Muscle layer of duodenum (tissue), 2 donors: ENCODE data around the gene DNAAF5.

Experiments used
- H3K27ac ChIP-seq: one replicate; pipeline ENCODE4 v1.7.0; 2013; ENCODE audit warnings: mild to moderate bottlenecking, low read length
- H3K27me3 ChIP-seq: one replicate; pipeline ENCODE4 v1.7.0; 2013; ENCODE audit warnings: low read depth, mild to moderate bottlenecking, control low read depth, low read length
- H3K36me3 ChIP-seq, 2 donors: one replicate each; pipeline ENCODE4 v1.7.0; 2013; ENCODE audit warnings: low read length in 2 of 2, control low read depth in 1 of 2, mild to moderate bottlenecking in 1 of 2; ENCODE audit not compliant: insufficient read depth in 2 of 2, control insufficient read depth in 1 of 2
- H3K4me1 ChIP-seq, 2 donors: one replicate each; pipeline ENCODE4 v1.7.0; 2013; ENCODE audit warnings: low read length in 2 of 2, mild to moderate bottlenecking in 2 of 2, control low read depth in 1 of 2, moderate library complexity in 1 of 2; ENCODE audit not compliant: insufficient read depth in 2 of 2, control insufficient read depth in 1 of 2
- H3K4me3 ChIP-seq, 2 donors: one replicate each; pipeline ENCODE4 v1.7.0; 2013; ENCODE audit warnings: low read length in 2 of 2, low read depth in 1 of 2, mild to moderate bottlenecking in 1 of 2
- H3K9me3 ChIP-seq, 2 donors: one replicate each; pipeline ENCODE4 v1.7.0; 2013; ENCODE audit warnings: low read length in 2 of 2, control low read depth in 1 of 2, mild to moderate bottlenecking in 1 of 2; ENCODE audit not compliant: control insufficient read depth in 1 of 2
- donor health status: healthy.

The DNAAF5 gene

GRCh38 chr7:724298-724697 is 2.2 kb upstream of the DNAAF5 start:
- Histone ChIP-seq H3K27ac (no peak overlapping the region), H3K36me3 (peaks cover 0 to 2% of the 10 kb centered on the region in 2 donors), H3K27me3 (no peaks in the 10 kb centered on the region), H3K4me3 (no peak overlapping the region), H3K4me1 (peaks cover 6 to 20% of the 10 kb centered on the region in 2 donors), H3K9me3 (no peaks in the 10 kb centered on the region)

GRCh38 chr7:725223-726005 is 1.1 kb upstream of the DNAAF5 start:
- Histone ChIP-seq H3K27me3 (no peaks in the 10 kb centered on the region), H3K4me1 (peaks cover 6 to 20% of the 10 kb centered on the region in 2 donors), H3K4me3 (peak overlapping the region; percentile 67 to 70), H3K36me3 (peaks cover 0 to 13% of the 10 kb centered on the region in 2 donors), H3K9me3 (no peaks in the 10 kb centered on the region), H3K27ac (no peak overlapping the region)

GRCh38 chr7:726854-727103 is 280 bp downstream of the DNAAF5 start:
- peaks cover 0 to 26% of the 10 kb centered on the region in 2 donors for H3K36me3 ChIP-seq
- H3K9me3 ChIP-seq: no peaks in the 10 kb centered on the region
- no peaks in the 10 kb centered on the region for H3K27me3 ChIP-seq
- H3K4me3 ChIP-seq: peak overlapping the region; percentile 67 to 70
- H3K27ac ChIP-seq: no peak overlapping the region
- H3K4me1 ChIP-seq: peaks cover 6 to 30% of the 10 kb centered on the region in 2 donors

- Histone ChIP-seq H3K27ac (peak within 1 kb of the TSS; percentile 23), H3K27me3 (no peaks in the 10 kb centered on the region), H3K9me3 (no peaks in the 10 kb centered on the region), H3K36me3 (peaks cover 0 to 30% of the 10 kb centered on the region in 2 donors), H3K4me3 (peak within 1 kb of the TSS; percentile 67 to 70), H3K4me1 (peaks cover 6 to 35% of the 10 kb centered on the region in 2 donors)
These were observed 756 bp downstream of the DNAAF5 start, which contains the start of gene PRKAR1B for GRCh38 chr7:727104-727805. TSS of gene PRKAR1B (minus strand) at chr7:727281. CDS start at chr7:711505, 15,776 bp downstream.

GRCh38 chr7:727806-728460 is 1.4 kb downstream of the DNAAF5 start:
- Histone ChIP-seq H3K9me3 (no peaks in the 10 kb centered on the region), H3K27me3 (no peaks in the 10 kb centered on the region), H3K27ac (no peak overlapping the region), H3K36me3 (peaks cover 0 to 32% of the 10 kb centered on the region in 2 donors), H3K4me1 (peaks cover 6 to 36% of the 10 kb centered on the region in 2 donors), H3K4me3 (peak overlapping the region; percentile 42 to 67)

- H3K27me3 ChIP-seq: no peaks in the 10 kb centered on the region
- no peak overlapping the region for H3K27ac ChIP-seq
- H3K4me1 ChIP-seq: peaks cover 6 to 36% of the 10 kb centered on the region in 2 donors
- H3K9me3 ChIP-seq: no peaks in the 10 kb centered on the region
- peaks cover 0 to 32% of the 10 kb centered on the region in 2 donors for H3K36me3 ChIP-seq
- peak overlapping the region in 1 of 2 donors; percentile 67 for H3K4me3 ChIP-seq
These were observed 2.1 kb downstream of the DNAAF5 start for GRCh38 chr7:728602-729001.

- Histone ChIP-seq H3K4me3 (no peak overlapping the region), H3K4me1 (peaks cover 6 to 36% of the 10 kb centered on the region in 2 donors), H3K36me3 (peaks cover 0 to 37% of the 10 kb centered on the region in 2 donors), H3K27me3 (no peaks in the 10 kb centered on the region), H3K27ac (no peak overlapping the region), H3K9me3 (no peaks in the 10 kb centered on the region)
These were observed 2.9 kb downstream of the DNAAF5 start for GRCh38 chr7:729140-730000.

- peaks cover 0 to 37% of the 10 kb centered on the region in 2 donors for H3K36me3 ChIP-seq
- no peaks in the 10 kb centered on the region for H3K27me3 ChIP-seq
- no peak overlapping the region for H3K27ac ChIP-seq
- no peaks in the 10 kb centered on the region for H3K9me3 ChIP-seq
- peaks cover 5 to 34% of the 10 kb centered on the region in 2 donors for H3K4me1 ChIP-seq
- H3K4me3 ChIP-seq: no peak overlapping the region
These were observed 4.3 kb downstream of the DNAAF5 start for GRCh38 chr7:730501-731439.

GRCh38 chr7:731440-732085 is 5.1 kb downstream of the DNAAF5 start:
- Histone ChIP-seq H3K36me3 (peaks cover 0 to 37% of the 10 kb centered on the region in 2 donors), H3K27me3 (no peaks in the 10 kb centered on the region), H3K27ac (no peak overlapping the region), H3K4me3 (no peak overlapping the region), H3K9me3 (no peaks in the 10 kb centered on the region), H3K4me1 (peaks cover 0 to 29% of the 10 kb centered on the region in 2 donors)
